Liver (tissue), 9 donors: ENCODE measurements around the gene INTS6. TPM values are rescaled to one million over a fixed set of nuclear protein-coding genes. Genes with fewer than 3 reads are reported as not detected.

ENCODE experiments used
- DNase-seq: peaks from one replicate; pipeline ENCODE4 v3.0.0-alpha.2; 2017; ENCODE audit warnings: low spot score
- H3K27ac ChIP-seq, 2 donors: one replicate each; pipeline ENCODE4 v1.7.0; 2013; ENCODE audit warnings: inconsistent platforms in 2 of 2, low read length in 2 of 2, control low read depth in 1 of 2, low read depth in 1 of 2, mild to moderate bottlenecking in 1 of 2
- H3K27me3 ChIP-seq, 4 donors: one replicate each; pipeline versions ENCODE4 v1.6.1 to v1.7.0; 2013; ENCODE audit warnings: low read length in 3 of 4, inconsistent platforms in 1 of 4, mild to moderate bottlenecking in 1 of 4, moderate library complexity in 1 of 4; ENCODE audit not compliant: control insufficient read depth in 4 of 4, insufficient read depth in 4 of 4
- H3K36me3 ChIP-seq, 4 donors: one replicate each; pipeline versions ENCODE4 v1.6.1 to v1.7.0; 2013; ENCODE audit warnings: low read length in 3 of 4, mild to moderate bottlenecking in 3 of 4, low read depth in 1 of 4, moderate library complexity in 1 of 4; ENCODE audit not compliant: control insufficient read depth in 4 of 4, insufficient read depth in 3 of 4
- H3K4me1 ChIP-seq, 4 donors: one replicate each; pipeline versions ENCODE4 v1.6.1 to v1.7.0; 2013; ENCODE audit warnings: low read length in 3 of 4, mild to moderate bottlenecking in 3 of 4, moderate library complexity in 1 of 4; ENCODE audit not compliant: control insufficient read depth in 4 of 4, insufficient read depth in 4 of 4
- H3K4me3 ChIP-seq, 3 donors: one replicate each; pipeline versions ENCODE4 v1.6.1 to v1.7.0; 2013; ENCODE audit warnings: low read length in 3 of 3, control low read depth in 1 of 3, low read depth in 1 of 3, mild to moderate bottlenecking in 1 of 3
- H3K9ac ChIP-seq, 2 donors: one replicate each; pipeline ENCODE4 v1.7.0; 2013; ENCODE audit warnings: low read length in 2 of 2, mild to moderate bottlenecking in 2 of 2, moderate library complexity in 2 of 2, control low read depth in 1 of 2, low read depth in 1 of 2
- H3K9me3 ChIP-seq, 4 donors: one replicate each; pipeline versions ENCODE4 v1.6.1 to v1.7.0; 2013; ENCODE audit warnings: low read length in 3 of 4; ENCODE audit not compliant: control insufficient read depth in 4 of 4
- ATF3 ChIP-seq: IDR thresholded peaks from 2 replicates; pipeline ENCODE4 v1.6.1; 2016; ENCODE audit warnings: antibody characterized with exemption
- EGR1 ChIP-seq, 2 donors: IDR thresholded peaks; 2 replicates each; pipeline ENCODE4 v1.6.1; 2016 to 2018; ENCODE audit warnings: antibody characterized with exemption in 2 of 2, low read depth in 2 of 2
- FOXA1 ChIP-seq: IDR thresholded peaks from 2 replicates; pipeline ENCODE4 v1.6.1; 2016; ENCODE audit warnings: antibody characterized with exemption
- FOXA2 ChIP-seq: IDR thresholded peaks from 2 replicates; pipeline ENCODE4 v1.6.1; 2016; ENCODE audit warnings: antibody characterized with exemption
- GABPA ChIP-seq, 2 donors: IDR thresholded peaks in 1 of 2; conservative IDR thresholded peaks in 1 of 2; 2 replicates each; pipeline ENCODE4 v1.6.1; 2016; ENCODE audit warnings: antibody characterized with exemption in 2 of 2, mild to moderate bottlenecking in 1 of 2, moderate library complexity in 1 of 2
- HNF4A ChIP-seq, 2 donors: conservative IDR thresholded peaks; 2 replicates each; pipeline ENCODE4 v1.6.1; 2016; ENCODE audit warnings: antibody characterized with exemption in 2 of 2, mild to moderate bottlenecking in 2 of 2
- HNF4G ChIP-seq: IDR thresholded peaks from 2 replicates; pipeline ENCODE4 v1.6.1; 2016; ENCODE audit warnings: antibody characterized with exemption
- NR2F2 ChIP-seq: IDR thresholded peaks from 2 replicates; pipeline ENCODE4 v1.6.1; 2016; ENCODE audit warnings: antibody characterized with exemption
- RAD21 ChIP-seq, 2 donors: IDR thresholded peaks; 2 replicates each; pipeline ENCODE4 v1.6.1; 2016; ENCODE audit warnings: antibody characterized with exemption in 2 of 2, mild to moderate bottlenecking in 2 of 2
- RXRA ChIP-seq, 2 donors: IDR thresholded peaks; 2 replicates each; pipeline ENCODE4 v1.6.1; 2017 to 2018; ENCODE audit warnings: antibody characterized with exemption in 2 of 2, mild to moderate bottlenecking in 1 of 2
- SP1 ChIP-seq: IDR thresholded peaks from 2 replicates; pipeline ENCODE4 v1.6.1; 2018; ENCODE audit warnings: antibody characterized with exemption, mild to moderate bottlenecking
- TAF1 ChIP-seq: conservative IDR thresholded peaks from 2 replicates; pipeline ENCODE4 v1.6.1; 2016; ENCODE audit warnings: antibody characterized with exemption, mild to moderate bottlenecking
- YY1 ChIP-seq: IDR thresholded peaks from 2 replicates; pipeline ENCODE4 v1.6.1; 2016; ENCODE audit warnings: antibody characterized with exemption, mild to moderate bottlenecking
- WGBS: extraction: QIAGEN DNeasy Blood & Tissue Kit; methylation state at CpG from one replicate; pipeline ENCODE4 v1.1.7; 2013; 5-methylcytosine and 5-hydroxymethylcytosine counted together
- polyA plus RNA-seq, 2 donors: library from polyadenylated mRNA; stranded (reverse) in 1 of 2; unstranded in 1 of 2; fragments of 200-250 nt in 1 of 2; fragments of >200 nt in 1 of 2; fragmentation: Nextera tagmentation in 1 of 2; extraction: Ambion mirVana in 1 of 2; gene quantifications; one replicate each; pipeline versions ENCODE4 v1.2.1 to v1.2.3, GENCODE V29; 2013 to 2015
- total RNA-seq, 2 donors: library from RNA; depleted of rRNA; stranded (reverse); fragments of >200 nt; gene quantifications; one replicate each; pipeline ENCODE4 v1.2.3, GENCODE V29; 2014
- TF ChIP-seq, protein P1 (sequence below): IDR thresholded peaks from 2 replicates; pipeline ENCODE4 v1.6.1; 2016; ENCODE audit warnings: antibody characterized with exemption, mild to moderate bottlenecking
- donor health status: healthy.
- donor health status: healthy.
- donor health status: healthy.
- donor health status: healthy.
- donor health status: healthy.

Gene INTS6
- total and polyA plus RNA-seq, 4 donors: 11.4 to 61.4 (median 18.8) TPM

- peaks cover 0 to 10% (median 0%) of the 10 kb centered on the region in 4 donors for H3K4me1 ChIP-seq
- TF ChIP-seq RAD21 (IDR thresholded peaks at IDR 0.05): no peak
- no peak for TF ChIP-seq YY1
- TF ChIP-seq GABPA (IDR thresholded peaks at IDR 0.05 in 1 of 2, conservative IDR thresholded peaks at IDR 0.05 in 1 of 2): no peak
- no peak for TF ChIP-seq SP1
- TF ChIP-seq RXRA (IDR thresholded peaks at IDR 0.05): no peak
- TF ChIP-seq FOXA2: no peak
- TF ChIP-seq HNF4G: no peak
- no peak for TF ChIP-seq TAF1
- no peak for TF ChIP-seq ATF3
- no peak for TF ChIP-seq FOXA1
- WGBS: 87% methylated on average over 3 of the region's 3 CpGs
These were observed 88.3 kb downstream of the INTS6 start for GRCh38 chr13:51364404-51365008.

GRCh38 chr13:51363625-51364024 lies 89.2 kb downstream of the INTS6 start:
- H3K4me3 ChIP-seq: no peak overlapping the region
- peaks cover 0 to 10% (median 0%) of the 10 kb centered on the region in 4 donors for H3K4me1 ChIP-seq
- no peaks in the 10 kb centered on the region for H3K27me3 ChIP-seq
- no peak overlapping the region for H3K9ac ChIP-seq
- TF ChIP-seq NR2F2: no peak
- no peak for DNase-seq
- H3K36me3 ChIP-seq: peaks cover 0 to 46% (median 29%) of the 10 kb centered on the region in 4 donors
- H3K27ac ChIP-seq: no peak overlapping the region
- no peaks in the 10 kb centered on the region for H3K9me3 ChIP-seq

More at GRCh38 chr13:51364404-51365008, 88.3 kb downstream of the INTS6 start:
- Histone ChIP-seq H3K27ac (no peak overlapping the region), H3K36me3 (peaks cover 0 to 55% (median 36%) of the 10 kb centered on the region in 4 donors), H3K27me3 (no peaks in the 10 kb centered on the region), H3K9ac (no peak overlapping the region), H3K9me3 (no peaks in the 10 kb centered on the region), H3K4me3 (no peak overlapping the region)
- no peak for DNase-seq

GRCh38 chr13:51361106-51361505 lies 91.7 kb downstream of the INTS6 start:
- H3K4me3 ChIP-seq: no peak overlapping the region
- H3K27me3 ChIP-seq: no peaks in the 10 kb centered on the region
- no peak for DNase-seq
- TF ChIP-seq RXRA (IDR thresholded peaks at IDR 0.05): no peak
- TF ChIP-seq, protein P1, sequence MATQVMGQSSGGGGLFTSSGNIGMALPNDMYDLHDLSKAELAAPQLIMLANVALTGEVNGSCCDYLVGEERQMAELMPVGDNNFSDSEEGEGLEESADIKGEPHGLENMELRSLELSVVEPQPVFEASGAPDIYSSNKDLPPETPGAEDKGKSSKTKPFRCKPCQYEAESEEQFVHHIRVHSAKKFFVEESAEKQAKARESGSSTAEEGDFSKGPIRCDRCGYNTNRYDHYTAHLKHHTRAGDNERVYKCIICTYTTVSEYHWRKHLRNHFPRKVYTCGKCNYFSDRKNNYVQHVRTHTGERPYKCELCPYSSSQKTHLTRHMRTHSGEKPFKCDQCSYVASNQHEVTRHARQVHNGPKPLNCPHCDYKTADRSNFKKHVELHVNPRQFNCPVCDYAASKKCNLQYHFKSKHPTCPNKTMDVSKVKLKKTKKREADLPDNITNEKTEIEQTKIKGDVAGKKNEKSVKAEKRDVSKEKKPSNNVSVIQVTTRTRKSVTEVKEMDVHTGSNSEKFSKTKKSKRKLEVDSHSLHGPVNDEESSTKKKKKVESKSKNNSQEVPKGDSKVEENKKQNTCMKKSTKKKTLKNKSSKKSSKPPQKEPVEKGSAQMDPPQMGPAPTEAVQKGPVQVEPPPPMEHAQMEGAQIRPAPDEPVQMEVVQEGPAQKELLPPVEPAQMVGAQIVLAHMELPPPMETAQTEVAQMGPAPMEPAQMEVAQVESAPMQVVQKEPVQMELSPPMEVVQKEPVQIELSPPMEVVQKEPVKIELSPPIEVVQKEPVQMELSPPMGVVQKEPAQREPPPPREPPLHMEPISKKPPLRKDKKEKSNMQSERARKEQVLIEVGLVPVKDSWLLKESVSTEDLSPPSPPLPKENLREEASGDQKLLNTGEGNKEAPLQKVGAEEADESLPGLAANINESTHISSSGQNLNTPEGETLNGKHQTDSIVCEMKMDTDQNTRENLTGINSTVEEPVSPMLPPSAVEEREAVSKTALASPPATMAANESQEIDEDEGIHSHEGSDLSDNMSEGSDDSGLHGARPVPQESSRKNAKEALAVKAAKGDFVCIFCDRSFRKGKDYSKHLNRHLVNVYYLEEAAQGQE: no peak
- TF ChIP-seq SP1: no peak
- no peak for TF ChIP-seq HNF4A (conservative IDR thresholded peaks at IDR 0.05)
- TF ChIP-seq EGR1 (IDR thresholded peaks at IDR 0.05; ENCODE audit: low read depth in 2 of 2): no peak
- TF ChIP-seq HNF4G: no peak
- TF ChIP-seq FOXA1: no peak
- no peak for TF ChIP-seq GABPA (IDR thresholded peaks at IDR 0.05 in 1 of 2, conservative IDR thresholded peaks at IDR 0.05 in 1 of 2)
- no peak for TF ChIP-seq TAF1
- no peak for TF ChIP-seq NR2F2
- H3K4me1 ChIP-seq: peaks cover 0 to 10% (median 0%) of the 10 kb centered on the region in 4 donors
- H3K27ac ChIP-seq: no peak overlapping the region
- peaks cover 0 to 25% (median 15%) of the 10 kb centered on the region in 4 donors for H3K36me3 ChIP-seq
- no peak overlapping the region for H3K9ac ChIP-seq
- H3K9me3 ChIP-seq: no peaks in the 10 kb centered on the region
